Hepatocyte (in vitro differentiated cells): ENCODE data around the gene PKP4. TPM values are rescaled to one million over a fixed set of nuclear protein-coding genes. Genes with fewer than 3 reads are reported as not detected.

ENCODE experiments used
- DNase-seq: peaks from one replicate; pipeline ENCODE4 v3.0.0-alpha.2; 2016; ENCODE audit warnings: low spot score
- H2AFZ ChIP-seq: fragments of 200-600 bp; sonication (generic); 2 replicates; pipeline ENCODE4 v1.6.0; 2016; ENCODE audit warnings: antibody characterized with exemption, mild to moderate bottlenecking
- H3K27ac ChIP-seq: fragments of 200-600 bp; sonication (generic); 2 replicates; pipeline ENCODE4 v1.5.1; 2016; ENCODE audit warnings: mild to moderate bottlenecking
- H3K27me3 ChIP-seq: fragments of 200-600 bp; sonication (generic); 2 replicates; pipeline ENCODE4 v1.6.1; 2016
- H3K36me3 ChIP-seq: fragments of 200-600 bp; sonication (generic); replicated peaks from 2 replicates; pipeline ENCODE4 v1.5.1; 2016; ENCODE audit warnings: low read depth; ENCODE audit not compliant: insufficient read depth
- H3K4me1 ChIP-seq: fragments of 200-600 bp; sonication (generic); 2 replicates; pipeline ENCODE4 v1.5.1; 2016; ENCODE audit warnings: mild to moderate bottlenecking, moderate library complexity; ENCODE audit not compliant: insufficient read depth
- H3K4me2 ChIP-seq: fragments of 200-600 bp; sonication (generic); 2 replicates; pipeline ENCODE4 v1.6.0; 2016
- H3K4me3 ChIP-seq: fragments of 200-600 bp; sonication (generic); 2 replicates; pipeline ENCODE4 v1.5.1; 2016; ENCODE audit warnings: mild to moderate bottlenecking
- H3K79me2 ChIP-seq: fragments of 200-600 bp; sonication (generic); 2 replicates; pipeline ENCODE4 v1.6.0; 2017; ENCODE audit warnings: mild to moderate bottlenecking
- H3K9me2 ChIP-seq: fragments of 200-600 bp; sonication (generic); replicated peaks from 2 replicates; pipeline ENCODE4 v1.6.0; 2017; ENCODE audit warnings: mild to moderate bottlenecking; ENCODE audit not compliant: insufficient read depth
- H3K9me3 ChIP-seq: fragments of 200-600 bp; sonication (generic); 2 replicates; pipeline ENCODE4 v1.5.1; 2016; ENCODE audit warnings: low read depth, mild to moderate bottlenecking
- H4K20me1 ChIP-seq: fragments of 200-600 bp; sonication (generic); 2 replicates; pipeline ENCODE4 v1.6.0; 2016; ENCODE audit warnings: mild to moderate bottlenecking; ENCODE audit not compliant: insufficient read depth, poor library complexity, severe bottlenecking
- EZH2 ChIP-seq: fragments of 200-600 bp; sonication (generic); IDR thresholded peaks from 2 replicates; pipeline ENCODE4 v1.6.1; 2016; ENCODE audit warnings: antibody characterized with exemption, mild to moderate bottlenecking, borderline replicate concordance
- EZH2phosphoT487 ChIP-seq: fragments of 200-600 bp; sonication (generic); IDR thresholded peaks from one replicate; pipeline ENCODE4 v1.6.1; 2018; ENCODE audit warnings: antibody characterized with exemption, mild to moderate bottlenecking, low read depth, moderate library complexity; ENCODE audit not compliant: unreplicated experiment, severe bottlenecking
- WGBS: methylation state at CpG from one replicate; pipeline ENCODE4 v1.1.6; 2016; ENCODE audit warnings: low lambda C conversion rate; ENCODE audit errors: missing lambda C conversion rate; 5-methylcytosine and 5-hydroxymethylcytosine counted together
- polyA plus RNA-seq: library from polyadenylated mRNA; unstranded; fragments of >200 nt; fragmentation: Nextera tagmentation; extraction: Ambion mirVana; gene quantifications from 2 replicates; pipeline ENCODE4 v1.2.1, GENCODE V29; 2016
- total RNA-seq: library from RNA; depleted of rRNA; stranded (reverse); fragments of >200 nt; gene quantifications from 2 replicates; pipeline ENCODE4 v1.2.3, GENCODE V29; 2014
- TF ChIP-seq, protein P1 (sequence below): fragments of 200-600 bp; sonication (generic); IDR thresholded peaks from 2 replicates; pipeline ENCODE4 v1.5.1; 2016; ENCODE audit warnings: antibody characterized with exemption, mild to moderate bottlenecking; ENCODE audit not compliant: poor library complexity

PKP4 gene
- total and polyA plus RNA-seq, 2 experiments from 2014 or later, result 10.6 to 32.2 TPM

GRCh38 chr2:158658396-158658795 lies 201.6 kb downstream of the PKP4 start:
- no peak for TF ChIP-seq EZH2
- TF ChIP-seq, protein P1, sequence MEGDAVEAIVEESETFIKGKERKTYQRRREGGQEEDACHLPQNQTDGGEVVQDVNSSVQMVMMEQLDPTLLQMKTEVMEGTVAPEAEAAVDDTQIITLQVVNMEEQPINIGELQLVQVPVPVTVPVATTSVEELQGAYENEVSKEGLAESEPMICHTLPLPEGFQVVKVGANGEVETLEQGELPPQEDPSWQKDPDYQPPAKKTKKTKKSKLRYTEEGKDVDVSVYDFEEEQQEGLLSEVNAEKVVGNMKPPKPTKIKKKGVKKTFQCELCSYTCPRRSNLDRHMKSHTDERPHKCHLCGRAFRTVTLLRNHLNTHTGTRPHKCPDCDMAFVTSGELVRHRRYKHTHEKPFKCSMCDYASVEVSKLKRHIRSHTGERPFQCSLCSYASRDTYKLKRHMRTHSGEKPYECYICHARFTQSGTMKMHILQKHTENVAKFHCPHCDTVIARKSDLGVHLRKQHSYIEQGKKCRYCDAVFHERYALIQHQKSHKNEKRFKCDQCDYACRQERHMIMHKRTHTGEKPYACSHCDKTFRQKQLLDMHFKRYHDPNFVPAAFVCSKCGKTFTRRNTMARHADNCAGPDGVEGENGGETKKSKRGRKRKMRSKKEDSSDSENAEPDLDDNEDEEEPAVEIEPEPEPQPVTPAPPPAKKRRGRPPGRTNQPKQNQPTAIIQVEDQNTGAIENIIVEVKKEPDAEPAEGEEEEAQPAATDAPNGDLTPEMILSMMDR, result no peak
- TF ChIP-seq EZH2phosphoT487, result no peak
- DNase-seq, result no peak
- Histone ChIP-seq H3K4me1 (no peaks in the 10 kb centered on the region), H3K9me3 (no peaks in the 10 kb centered on the region), H3K27ac (no peak overlapping the region), H3K36me3 (no peaks in the 10 kb centered on the region), H3K79me2 (no peaks in the 10 kb centered on the region), H3K4me3 (no peak overlapping the region), H3K4me2 (no peak overlapping the region), H2AFZ (no peak overlapping the region), H3K27me3 (no peaks in the 10 kb centered on the region), H3K9me2 (no peaks in the 10 kb centered on the region), H4K20me1 (no peaks in the 10 kb centered on the region)
- WGBS, result 69% methylated on average over 2 of the region's 2 CpGs

- no peaks in the 10 kb centered on the region for H3K4me1 ChIP-seq
- no peak overlapping the region for H3K27ac ChIP-seq
- 74% methylated on average over 1 of the region's 1 CpG for WGBS
- H3K36me3 ChIP-seq, result no peaks in the 10 kb centered on the region
- H3K9me3 ChIP-seq, result no peaks in the 10 kb centered on the region
- no peaks in the 10 kb centered on the region for H3K79me2 ChIP-seq
- H2AFZ ChIP-seq, result no peak overlapping the region
- H3K4me3 ChIP-seq, result no peak overlapping the region
- no peak for TF ChIP-seq EZH2phosphoT487
- TF ChIP-seq EZH2, result no peak
- TF ChIP-seq, protein P1, result no peak
- no peak for DNase-seq
- H3K27me3 ChIP-seq, result no peaks in the 10 kb centered on the region
- no peaks in the 10 kb centered on the region for H4K20me1 ChIP-seq
- H3K9me2 ChIP-seq, result no peaks in the 10 kb centered on the region
- no peak overlapping the region for H3K4me2 ChIP-seq
These were observed 202.7 kb downstream of the PKP4 start for GRCh38 chr2:158659483-158659882.

DNA sequence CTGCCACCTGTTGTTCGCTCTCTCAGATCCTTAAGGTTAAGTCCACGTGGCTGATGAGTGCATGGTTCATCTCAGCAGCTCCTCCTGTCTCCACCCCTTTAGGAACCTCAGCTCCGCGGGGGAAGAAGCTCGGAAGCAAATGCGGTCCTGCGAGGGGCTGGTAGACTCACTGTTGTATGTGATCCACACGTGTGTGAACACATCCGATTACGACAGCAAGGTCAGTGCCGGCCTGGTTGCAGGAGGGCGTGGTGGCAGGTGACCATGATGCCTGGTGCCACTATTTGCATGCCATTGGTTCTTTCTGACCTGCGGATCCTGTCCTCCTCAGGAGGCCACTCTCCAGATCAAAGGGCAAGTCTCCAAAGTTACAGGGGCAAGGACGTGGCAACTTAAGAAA lies 204.5 kb downstream of the PKP4 start:
- no peak for DNase-seq
- Histone ChIP-seq H3K9me3 (no peaks in the 10 kb centered on the region), H4K20me1 (no peaks in the 10 kb centered on the region), H3K4me1 (peaks cover 4% of the 10 kb centered on the region), H3K4me2 (no peak overlapping the region), H2AFZ (no peak overlapping the region), H3K36me3 (no peaks in the 10 kb centered on the region), H3K27me3 (no peaks in the 10 kb centered on the region), H3K4me3 (no peak overlapping the region), H3K79me2 (no peaks in the 10 kb centered on the region), H3K9me2 (no peaks in the 10 kb centered on the region), H3K27ac (no peak overlapping the region)
- WGBS, result 97% methylated on average over 14 of the region's 14 CpGs
- TF ChIP-seq EZH2phosphoT487, result no peak
- TF ChIP-seq EZH2, result no peak
- TF ChIP-seq, protein P1, result no peak

- WGBS, result 91% methylated on average over 6 of the region's 6 CpGs
- no peaks in the 10 kb centered on the region for H3K79me2 ChIP-seq
- no peaks in the 10 kb centered on the region for H3K9me2 ChIP-seq
- H3K4me1 ChIP-seq, result peaks cover 7% of the 10 kb centered on the region
- DNase-seq, result no peak
- no peak overlapping the region for H3K4me3 ChIP-seq
- no peak overlapping the region for H3K4me2 ChIP-seq
- H4K20me1 ChIP-seq, result no peaks in the 10 kb centered on the region
- no peak overlapping the region for H2AFZ ChIP-seq
- no peaks in the 10 kb centered on the region for H3K36me3 ChIP-seq
- no peaks in the 10 kb centered on the region for H3K27me3 ChIP-seq
- no peaks in the 10 kb centered on the region for H3K9me3 ChIP-seq
- H3K27ac ChIP-seq, result no peak overlapping the region
- TF ChIP-seq EZH2 (no peak), EZH2phosphoT487 (no peak)
- TF ChIP-seq, protein P1, result no peak
These were observed 205.7 kb downstream of the PKP4 start for GRCh38 chr2:158662421-158662820.
